CMK (cell line): ENCODE data around the gene FGF6.

ENCODE experiments used
- DNase-seq: peaks from one replicate; pipeline ENCODE4 v3.0.0-alpha.2; 2010; ENCODE audit warnings: low read depth

The FGF6 gene

GRCh38 chr12:4447151-4447550, 1.5 kb upstream of the FGF6 start:
- DNase-seq = no peak

GRCh38 chr12:4446335-4446734, 720 bp upstream of the FGF6 start:
- no peak for DNase-seq

DNA sequence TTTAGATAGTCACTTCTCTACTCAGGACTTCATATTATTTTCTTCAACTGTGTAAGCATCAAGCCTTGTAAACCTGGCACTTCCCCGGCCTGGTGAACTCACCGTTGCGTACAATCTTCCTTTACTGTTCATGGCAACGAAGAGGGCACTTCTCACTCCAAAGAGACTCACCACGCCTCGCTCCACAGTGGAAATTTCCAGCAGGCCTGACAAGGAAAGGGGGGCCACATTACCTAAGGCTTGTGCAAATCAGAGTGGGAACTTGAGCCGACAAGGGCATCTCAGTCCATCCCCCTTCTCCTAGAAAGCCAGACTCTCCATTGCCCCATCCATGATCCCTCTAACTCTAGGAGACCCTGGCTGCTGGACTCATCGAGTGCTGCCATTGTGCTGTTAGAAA, 1.6 kb downstream of the FGF6 start:
- DNase-seq = no peak

- no peak for DNase-seq
These were observed 2.0 kb downstream of the FGF6 start for GRCh38 chr12:4443616-4444015.

DNA sequence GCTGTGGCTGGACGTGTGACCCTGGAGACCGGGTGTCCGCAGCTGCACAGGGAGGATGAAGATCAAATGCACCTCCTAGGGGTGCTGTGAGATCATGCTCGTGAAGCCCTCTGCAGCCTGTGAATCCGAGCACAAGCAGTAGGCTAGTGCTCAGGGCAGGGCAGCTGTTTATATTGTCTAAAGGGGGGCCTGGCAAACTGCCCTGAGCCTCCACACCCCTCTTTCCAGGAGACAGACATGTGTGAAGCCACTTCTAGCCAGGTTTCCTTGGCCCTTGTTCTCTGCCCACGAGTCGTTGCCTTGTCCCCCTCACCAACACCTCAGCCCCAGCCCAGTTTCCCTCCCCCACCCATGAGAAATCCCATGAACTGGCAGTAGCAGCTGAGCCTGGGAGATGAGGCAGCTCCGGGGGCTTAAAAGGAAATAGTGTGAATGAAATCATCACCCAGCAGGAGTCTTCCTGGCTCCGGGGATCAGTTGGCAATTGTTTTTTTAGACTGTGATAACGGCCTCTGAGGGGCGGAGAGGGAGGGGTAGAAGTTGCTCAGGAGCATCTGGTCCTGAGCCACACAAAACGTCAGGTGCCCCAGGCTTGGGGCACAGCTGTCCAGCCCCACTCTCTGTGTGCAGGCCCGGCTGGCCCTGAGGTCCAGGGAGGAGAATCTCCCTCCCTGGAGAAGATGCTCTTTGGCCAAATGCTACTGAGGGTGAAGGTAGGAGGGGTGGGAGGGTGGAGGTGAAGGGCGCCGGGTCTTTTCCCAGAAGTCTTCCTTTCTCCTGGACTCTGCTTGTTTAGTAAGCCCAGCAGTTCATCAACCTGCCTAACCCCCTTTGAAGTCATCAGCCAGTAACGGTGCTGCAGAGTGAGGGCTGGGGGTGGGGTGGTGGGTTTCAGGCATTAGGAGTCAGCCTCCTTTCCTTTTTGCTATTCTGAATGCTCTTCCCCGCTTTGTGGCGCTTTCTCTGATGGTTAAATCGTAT, 4.0 kb downstream of the FGF6 start:
- no peak for DNase-seq

DNA sequence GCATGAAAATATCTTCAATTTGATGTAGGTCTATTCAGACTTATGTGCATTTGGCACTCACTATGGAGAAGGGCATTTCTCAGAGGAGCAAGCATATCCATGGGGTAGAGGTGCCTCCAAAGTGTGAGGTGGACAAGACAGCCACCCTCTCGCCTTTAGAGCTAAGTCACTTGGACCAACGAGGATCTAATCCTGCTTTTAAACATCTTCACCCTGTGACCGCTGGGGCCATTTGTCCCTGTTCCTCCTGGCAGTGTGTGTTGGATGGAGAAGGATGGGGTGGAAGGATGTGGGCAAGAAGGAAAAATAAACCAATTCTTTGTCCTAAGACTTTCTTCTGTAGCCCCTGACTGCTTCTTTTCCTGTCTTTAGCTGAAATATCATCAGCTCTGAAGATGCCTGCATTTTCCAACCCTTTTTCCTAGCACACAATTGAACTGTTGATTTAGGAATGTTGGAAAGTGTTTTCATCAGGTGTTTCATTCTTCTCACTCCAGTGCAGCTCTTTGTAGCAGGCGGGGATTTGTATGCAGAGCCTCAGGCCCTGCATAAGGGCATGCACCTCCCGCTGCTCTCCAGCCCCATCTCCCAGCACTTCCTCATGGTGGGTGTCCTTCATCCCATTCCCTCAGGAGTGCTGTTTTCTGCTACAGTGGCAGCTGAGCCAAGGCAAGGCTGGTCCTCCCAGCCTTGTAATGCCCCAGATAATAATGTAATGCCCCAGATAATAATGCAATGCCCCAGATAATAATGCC, 5.3 kb downstream of the FGF6 start:
- DNase-seq = no peak

DNA sequence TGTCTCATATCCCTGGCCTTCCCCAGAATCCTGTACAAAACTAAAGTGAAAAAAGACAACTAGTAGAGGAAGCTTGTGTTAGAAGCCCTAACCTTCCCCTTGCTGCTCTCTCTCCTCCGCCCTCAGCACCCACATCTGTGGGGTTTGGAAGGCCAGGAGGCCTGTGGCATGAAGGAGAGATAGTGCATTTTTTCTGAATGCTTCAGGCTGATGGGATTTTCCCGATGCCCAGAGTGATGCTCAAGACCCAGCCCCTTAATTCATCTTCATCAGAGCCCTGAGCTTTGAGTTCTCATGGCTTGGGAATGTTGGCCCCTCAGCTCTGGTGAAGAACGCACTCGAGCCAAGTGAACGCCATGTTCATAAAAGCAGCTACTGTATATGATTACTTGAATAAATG, 5.9 kb downstream of the FGF6 start:
- no peak for DNase-seq

- DNase-seq = no peak
These were observed 6.6 kb downstream of the FGF6 start for GRCh38 chr12:4438834-4439596.

DNA sequence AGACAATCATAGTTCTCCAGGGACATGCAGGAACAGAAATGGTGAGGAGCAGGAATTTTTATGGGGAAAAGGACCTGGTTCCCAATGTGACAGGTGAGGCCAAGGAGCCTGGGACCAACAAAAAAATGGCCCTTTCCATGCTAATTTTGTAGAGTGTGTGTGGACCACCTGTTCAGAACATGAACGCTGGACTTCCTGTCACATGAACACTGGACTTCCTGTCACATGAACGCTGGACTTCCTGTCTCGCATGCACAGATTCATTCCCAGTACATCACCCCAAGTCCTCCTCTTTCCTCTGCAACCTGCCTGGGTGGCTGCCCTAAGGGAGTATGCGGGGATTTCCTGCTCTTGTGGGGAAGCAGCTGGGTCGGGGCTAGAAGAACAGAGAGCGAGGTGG, 10.1 kb downstream of the FGF6 start:
- DNase-seq = no peak

- no peak for DNase-seq
These were observed 10.7 kb downstream of the FGF6 start for GRCh38 chr12:4434706-4435425.

DNA sequence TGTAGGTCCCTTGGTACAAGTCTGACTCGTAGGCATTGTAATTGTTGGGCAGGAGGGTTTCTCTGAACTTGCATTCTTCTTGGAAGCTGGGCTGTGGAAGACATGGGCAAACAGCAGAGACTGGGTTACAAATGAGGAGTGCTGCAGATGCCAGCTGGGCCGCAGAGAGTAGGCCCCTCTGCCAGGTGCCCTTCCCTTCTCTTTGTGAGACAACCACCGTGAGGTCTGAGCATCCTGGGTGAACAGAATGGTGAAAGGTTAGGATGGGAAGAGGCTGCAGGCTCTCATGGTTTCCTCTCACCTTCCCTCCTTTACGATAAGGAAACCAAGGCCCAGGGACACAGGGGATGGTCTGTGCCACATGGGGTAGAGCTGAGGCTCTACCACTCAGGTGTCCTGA, 11.3 kb downstream of the FGF6 start:
- DNase-seq = no peak

DNA sequence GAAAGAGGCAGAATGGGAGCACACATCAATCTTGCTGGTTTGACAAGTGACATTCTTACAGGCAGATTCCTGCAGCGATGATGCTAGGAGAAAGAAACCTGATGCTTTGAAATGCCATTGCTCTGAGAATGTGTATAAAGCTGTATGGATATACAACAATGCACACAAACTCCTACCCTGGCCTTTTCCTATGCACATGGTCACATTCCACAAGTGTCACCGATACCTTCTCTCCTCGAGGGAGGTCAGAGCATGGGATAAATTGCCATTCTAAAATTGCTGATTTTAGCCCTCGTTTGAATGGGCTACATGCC, 11.9 kb downstream of the FGF6 start:
- DNase-seq = no peak

DNA sequence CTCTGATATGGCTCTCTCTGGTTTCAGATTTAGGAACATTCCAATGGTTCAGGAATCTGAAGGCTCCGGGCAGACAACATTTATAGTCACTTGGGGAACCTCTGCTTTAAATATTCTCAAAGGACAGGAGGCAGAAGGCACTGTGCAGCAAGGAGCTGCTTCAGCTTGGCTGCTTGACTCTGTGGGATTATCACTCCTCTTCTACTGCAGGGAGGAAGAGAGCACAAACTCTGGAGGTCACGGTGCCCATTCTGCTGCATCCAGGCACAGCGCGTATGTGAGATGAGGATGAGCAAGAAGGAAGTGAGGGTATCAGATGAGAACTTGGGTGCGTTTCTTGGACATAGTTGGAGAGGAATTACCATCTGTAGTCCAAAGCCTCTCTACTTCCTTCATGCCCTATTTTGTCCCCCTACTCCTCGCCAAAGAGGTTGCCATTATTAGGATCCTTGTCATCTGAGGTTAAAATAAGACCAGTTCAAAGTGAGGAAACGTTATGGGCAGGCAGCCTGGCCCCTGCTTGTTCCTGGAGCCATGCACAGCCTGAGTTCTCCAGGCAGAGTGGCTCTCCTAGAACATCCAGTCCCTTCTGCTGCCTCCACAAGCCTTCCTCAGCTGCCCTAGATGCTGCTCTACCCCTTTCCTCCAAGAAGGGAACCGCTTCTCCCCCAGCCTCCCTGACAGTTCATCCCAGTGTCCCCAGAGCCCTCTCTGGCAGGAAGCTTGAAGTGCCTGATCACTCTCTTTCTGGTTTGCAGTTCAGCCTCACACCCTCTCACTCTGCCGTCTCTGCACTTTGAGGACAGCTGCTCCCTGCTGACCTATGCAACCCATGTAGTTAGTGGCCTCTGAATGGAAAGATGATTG, 12.5 kb downstream of the FGF6 start:
- DNase-seq = no peak

DNA sequence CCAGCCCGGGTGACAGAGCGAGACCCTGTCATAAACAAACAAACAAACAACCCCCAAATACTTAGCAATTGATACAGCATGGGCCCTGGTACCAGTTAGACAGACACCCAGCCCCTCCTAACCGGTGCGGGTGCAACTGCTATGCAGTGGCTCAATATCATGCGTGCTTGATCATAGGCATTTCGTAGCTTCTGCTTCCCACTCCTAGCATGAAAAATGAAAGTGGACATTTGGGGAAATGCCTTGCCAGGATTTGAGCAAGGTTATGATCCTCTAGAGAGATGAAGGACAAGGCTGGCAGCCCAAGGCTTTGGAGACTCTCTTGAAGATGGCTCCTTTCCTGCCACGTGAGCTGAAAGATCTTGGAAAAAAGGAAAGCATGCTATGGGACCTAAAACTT, 13.7 kb downstream of the FGF6 start:
- no peak for DNase-seq

- no peak for DNase-seq
These were observed 14.2 kb downstream of the FGF6 start for GRCh38 chr12:4431436-4431835.

GRCh38 chr12:4424422-4424821, 21.2 kb downstream of the FGF6 start:
- no peak for DNase-seq

GRCh38 chr12:4423528-4424195, 22.0 kb downstream of the FGF6 start:
- peak; percentile 20 for DNase-seq

DNA sequence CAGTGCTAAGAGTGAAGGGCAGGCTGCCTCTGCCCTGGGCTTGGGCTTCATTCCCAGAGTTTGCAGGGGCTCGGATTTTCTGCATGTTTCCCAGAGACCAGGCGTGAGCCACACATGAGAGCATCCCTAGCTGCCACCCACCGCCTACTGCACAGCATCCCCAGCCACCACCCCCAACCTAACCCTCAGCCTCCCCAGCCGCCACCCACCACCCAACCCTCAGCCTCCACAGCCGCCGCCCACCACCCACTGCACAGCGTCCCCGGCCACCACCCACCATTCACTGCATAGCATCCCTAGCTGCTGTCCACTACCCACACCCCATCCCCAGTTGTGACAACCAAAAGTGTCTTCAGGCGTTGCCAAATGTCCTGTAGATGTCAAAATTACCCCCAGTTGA, 22.6 kb downstream of the FGF6 start:
- DNase-seq = no peak

DNA sequence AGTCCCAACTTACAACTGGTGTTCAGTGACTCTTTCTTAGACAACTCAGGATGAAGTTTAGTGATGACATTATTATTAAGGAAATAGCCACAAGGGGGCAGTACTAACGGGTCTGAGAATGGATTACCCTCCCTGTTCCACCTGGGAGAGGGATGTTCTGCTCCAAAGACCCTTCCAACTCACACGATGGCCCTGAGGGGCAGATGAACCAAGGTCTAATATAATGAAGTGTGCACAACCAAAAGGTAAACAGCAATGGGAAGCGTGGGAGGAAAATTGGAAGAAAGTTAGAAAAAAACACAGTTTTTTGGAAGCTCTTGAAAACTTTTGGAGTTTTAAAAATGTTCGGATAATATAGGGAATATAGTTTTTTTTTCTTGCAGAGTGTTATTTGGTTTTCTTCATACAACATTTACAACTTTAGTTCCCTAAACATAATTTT, 24.0 kb downstream of the FGF6 start:
- DNase-seq = peak; percentile 24

GRCh38 chr12:4420138-4420670, 25.4 kb downstream of the FGF6 start:
- no peak for DNase-seq
